Measurements from ENCODE around the gene RNF220.

RNF220 gene

GRCh38 chr1:44405031-44405797 lies at the start of gene RNF220:
Gene RNF220 (plus strand): TSS chr1:44405255.
- DNase-seq = peak; percentile 78 to 98 (median 92)

GRCh38 chr1:44355582-44356305 lies 49.3 kb upstream of the RNF220 start:
- intact Hi-C loops (cut with DNase I) = loop anchor here (2.0 to 5.0 kb wide), 2 partner anchors 49 to 138 kb away; partner anchors contain the start of gene RNF220
- DNase-seq = no peak

More at GRCh38 chr1:44405031-44405797, at the start of gene RNF220:
- intact Hi-C loops (cut with DNase I) = loop anchor here (2.0 to 10.0 kb wide), 4 partner anchors 50 to 247 kb away; partner anchors contain the start of gene ERI3

GRCh38 chr1:44357710-44358109 lies 47.3 kb upstream of the RNF220 start:
- intact Hi-C loops (cut with DNase I) = loop anchor here (5.0 kb wide), 1 partner anchor 140 kb away; no protein-coding TSS in a partner anchor
- no peak for DNase-seq

GRCh38 chr1:44359234-44359935 lies 45.7 kb upstream of the RNF220 start:
- DNase-seq = no peak
- intact Hi-C loops (cut with DNase I) = loop anchor here (5.0 kb wide), 1 partner anchor 142 kb away; no protein-coding TSS in a partner anchor

GRCh38 chr1:44361478-44361877 lies 43.6 kb upstream of the RNF220 start:
- DNase-seq = no peak
- intact Hi-C loops (cut with DNase I) = no loop called here

- intact Hi-C loops (cut with DNase I) = no loop called here
- peak in 38 of 42 donors; percentile 14 to 87 (median 62) for DNase-seq
Measured at GRCh38 chr1:44366371-44366975, 38.6 kb upstream of the RNF220 start.

GRCh38 chr1:44367944-44368343 lies 37.1 kb upstream of the RNF220 start:
- no peak for DNase-seq
- intact Hi-C loops (cut with DNase I) = no loop called here

- intact Hi-C loops (cut with DNase I) = no loop called here
- no peak for DNase-seq
Measured at GRCh38 chr1:44368471-44369151, 36.4 kb upstream of the RNF220 start.

GRCh38 chr1:44371206-44371605 lies 33.8 kb upstream of the RNF220 start:
- intact Hi-C loops (cut with DNase I) = loop anchor here (10.0 kb wide), 1 partner anchor 224 kb away; no protein-coding TSS in a partner anchor
- no peak for DNase-seq

- no peak for DNase-seq
- intact Hi-C loops (cut with DNase I) = loop anchor here (10.0 kb wide), 1 partner anchor 219 kb away; no protein-coding TSS in a partner anchor
Measured at GRCh38 chr1:44375547-44375946, 29.5 kb upstream of the RNF220 start.

- peak in 40 of 42 donors; percentile 18 to 92 (median 70) for DNase-seq
Measured at GRCh38 chr1:44377925-44378784, 26.9 kb upstream of the RNF220 start.

GRCh38 chr1:44380666-44381177 lies 24.3 kb upstream of the RNF220 start:
- peak in 11 of 42 donors; percentile 19 to 49 (median 27) for DNase-seq
- intact Hi-C loops (cut with DNase I) = no loop called here

More at GRCh38 chr1:44377925-44378784, 26.9 kb upstream of the RNF220 start:
- intact Hi-C loops (cut with DNase I) = loop anchor here (10.0 kb wide), 1 partner anchor 217 kb away; no protein-coding TSS in a partner anchor

GRCh38 chr1:44388551-44388950 lies 16.5 kb upstream of the RNF220 start:
- no peak for DNase-seq
- intact Hi-C loops (cut with DNase I) = no loop called here

GRCh38 chr1:44389437-44389836 lies 15.6 kb upstream of the RNF220 start:
- intact Hi-C loops (cut with DNase I) = no loop called here
- no peak for DNase-seq

GRCh38 chr1:44390277-44390676 lies 14.8 kb upstream of the RNF220 start:
- DNase-seq = no peak
- intact Hi-C loops (cut with DNase I) = no loop called here

GRCh38 chr1:44401256-44402228 lies 3.5 kb upstream of the RNF220 start:
- intact Hi-C loops (cut with DNase I) = loop anchor here (10.0 kb wide), 1 partner anchor 193 kb away; no protein-coding TSS in a partner anchor
- no peak for DNase-seq

Measured in head of caudate nucleus (tissue), 42 donors.